Stimulated activated CD8-positive, alpha-beta memory T cell treated with anti-CD3 and anti-CD28 coated beads, Interleukin-4, amount 100 ng/mL, for 4 hours (primary cell): ENCODE measurements around the gene CLHC1.
"Not testable (repeated sequence)": the region's sequence is repeated elsewhere in the genome, so short reads cannot be mapped to it uniquely, and the experiment has no call there.

Source experiments
- DNase-seq, 2 donors: peaks; one replicate each; pipeline ENCODE4 v3.0.0-alpha.2; 2020; ENCODE audit warnings: low read depth in 2 of 2, low spot score in 1 of 2

Gene CLHC1

GRCh38 chr2:55154525-55155030 is 77.5 kb downstream of the CLHC1 start:
- no peak for DNase-seq

- DNase-seq = no peak
Observed at GRCh38 chr2:55153584-55154299, 78.4 kb downstream of the CLHC1 start.

- DNase-seq = no peak
Observed at GRCh38 chr2:55152475-55153412, 79.3 kb downstream of the CLHC1 start.

- no peak for DNase-seq
Observed at GRCh38 chr2:55151733-55152433, 80.2 kb downstream of the CLHC1 start.

GRCh38 chr2:55150834-55151233 is 81.3 kb downstream of the CLHC1 start:
- DNase-seq = no peak

- no peak for DNase-seq
Observed at GRCh38 chr2:55148269-55148668, 83.8 kb downstream of the CLHC1 start.

GRCh38 chr2:55147531-55147930 is 84.6 kb downstream of the CLHC1 start:
- no peak for DNase-seq

GRCh38 chr2:55147041-55147440 is 85.1 kb downstream of the CLHC1 start:
- DNase-seq = no peak

GRCh38 chr2:55146263-55146662 is 85.8 kb downstream of the CLHC1 start:
- no peak for DNase-seq

GRCh38 chr2:55144922-55145820 is 86.9 kb downstream of the CLHC1 start:
- no peak for DNase-seq

GRCh38 chr2:55143706-55144105 is 88.4 kb downstream of the CLHC1 start:
- not testable (repeated sequence) for DNase-seq

GRCh38 chr2:55142518-55142917 is 89.6 kb downstream of the CLHC1 start:
- DNase-seq = no peak

GRCh38 chr2:55141572-55142413 is 90.3 kb downstream of the CLHC1 start:
- no peak for DNase-seq

- no peak for DNase-seq
Observed at GRCh38 chr2:55140316-55141219, 91.5 kb downstream of the CLHC1 start.

GRCh38 chr2:55139305-55139704 is 92.8 kb downstream of the CLHC1 start:
- no peak for DNase-seq

GRCh38 chr2:55138882-55139229 is 93.2 kb downstream of the CLHC1 start:
- no peak for DNase-seq

- no peak for DNase-seq
Observed at GRCh38 chr2:55138014-55138881, 93.8 kb downstream of the CLHC1 start.
